Keratinocyte (primary cell): ENCODE results near the gene C1orf167. TPM values are rescaled to one million over a fixed set of nuclear protein-coding genes. Genes with fewer than 3 reads are reported as not detected.

Source experiments
- DNase-seq: peaks from one replicate; pipeline ENCODE4 v3.0.0-alpha.2; 2011; ENCODE audit warnings: low read depth, missing footprints, low spot score
- FAIRE-seq: peaks from 2 replicates; lab custom pipeline; 2011; peaks lifted over from hg19 to GRCh38; lab: Jason Lieb, UNC
- H2AFZ ChIP-seq: 2 replicates; pipeline ENCODE4 v1.6.0; 2012; ENCODE audit warnings: low read length, control low read depth, inconsistent platforms; ENCODE audit not compliant: control insufficient read depth
- H3K27ac ChIP-seq: 2 replicates; pipeline ENCODE4 v1.5.1; 2011; ENCODE audit warnings: low read length; ENCODE audit not compliant: control insufficient read depth, insufficient read depth
- H3K27me3 ChIP-seq: 3 replicates; pipeline ENCODE4 v1.6.0; 2011; ENCODE audit warnings: low read length; ENCODE audit not compliant: control insufficient read depth, insufficient read depth; ENCODE audit errors: extremely low read depth
- H3K36me3 ChIP-seq, 2 experiments: 2 replicates in 1 of 2; 3 replicates in 1 of 2; pipeline ENCODE4 v1.5.1; 2011; ENCODE audit warnings: low read length in 2 of 2, mild to moderate bottlenecking in 1 of 2; ENCODE audit not compliant: control insufficient read depth in 2 of 2, insufficient read depth in 2 of 2; ENCODE audit errors: extremely low read depth in 1 of 2
- H3K4me1 ChIP-seq: 3 replicates; pipeline ENCODE4 v1.5.1; 2011; ENCODE audit warnings: low read length; ENCODE audit not compliant: control insufficient read depth, insufficient read depth; ENCODE audit errors: extremely low read depth
- H3K4me2 ChIP-seq: 3 replicates; pipeline ENCODE4 v1.6.0; 2011; ENCODE audit warnings: low read depth, low read length; ENCODE audit not compliant: control insufficient read depth, insufficient read depth; ENCODE audit errors: extremely low read depth
- H3K4me3 ChIP-seq, 3 experiments: fragments of 200-600 bp in 1 of 3; sonication (generic) in 1 of 3; 2 replicates in 2 of 3; 3 replicates in 1 of 3; pipeline ENCODE4 v1.5.1; 2011 to 2016; ENCODE audit warnings: low read length in 3 of 3, mild to moderate bottlenecking in 3 of 3, control low read depth in 2 of 3, inconsistent platforms in 1 of 3, low read depth in 1 of 3, mixed read lengths in 1 of 3, mixed run types in 1 of 3, moderate library complexity in 1 of 3; ENCODE audit not compliant: control insufficient read depth in 2 of 3, insufficient read depth in 2 of 3; ENCODE audit errors: extremely low read depth in 1 of 3
- H3K79me2 ChIP-seq: 2 replicates; pipeline ENCODE4 v1.6.0; 2012; ENCODE audit warnings: low read length; ENCODE audit not compliant: control insufficient read depth, insufficient read depth
- H3K9ac ChIP-seq: 3 replicates; pipeline ENCODE4 v1.6.0; 2011; ENCODE audit warnings: low read length; ENCODE audit not compliant: control insufficient read depth, insufficient read depth; ENCODE audit errors: extremely low read depth
- H3K9me1 ChIP-seq: 3 replicates; pipeline ENCODE4 v1.6.0; 2011; ENCODE audit warnings: low read length; ENCODE audit not compliant: control insufficient read depth, insufficient read depth; ENCODE audit errors: extremely low read depth
- H3K9me3 ChIP-seq: 2 replicates; pipeline ENCODE4 v1.5.1; 2012; ENCODE audit warnings: low read depth, low read length; ENCODE audit not compliant: control insufficient read depth
- H4K20me1 ChIP-seq: 3 replicates; pipeline ENCODE4 v1.6.0; 2011; ENCODE audit warnings: low read length; ENCODE audit not compliant: control insufficient read depth, insufficient read depth; ENCODE audit errors: extremely low read depth
- CTCF ChIP-seq, 3 experiments: IDR thresholded peaks in 1 of 3; conservative IDR thresholded peaks in 1 of 3; optimal IDR thresholded peaks in 1 of 3; 2 replicates in 2 of 3; 3 replicates in 1 of 3; pipeline versions ENCODE3 to v1.5.1; 2011; ENCODE audit warnings: low read length in 3 of 3, mild to moderate bottlenecking in 3 of 3, moderate library complexity in 2 of 3, control low read depth in 1 of 3, inconsistent platforms in 1 of 3; ENCODE audit not compliant: insufficient read depth in 2 of 3; ENCODE audit errors: extremely low read depth in 1 of 3
- EZH2 ChIP-seq: IDR thresholded peaks from one replicate; pipeline ENCODE4 v1.6.1; 2012; ENCODE audit warnings: inconsistent platforms, mild to moderate bottlenecking, low read length, moderate library complexity
- dilution Hi-C: fragments of 300-500 bp; cut with MboI; formaldehyde crosslinking; loops from one replicate; pipeline ENCODE4 v1.7.0; 2020; ENCODE audit warnings: low sequenced_read_pairs; ENCODE audit not compliant: extremely low pct_ligation_motif_present
- polyA plus RNA-seq, 5 experiments: library from polyadenylated mRNA; depleted of rRNA in 3 of 5; stranded (reverse) in 3 of 5; stranded (forward) in 1 of 5; unstranded in 1 of 5; fragments of >200 nt; gene quantifications; 1 replicate in 1 of 5; 2 replicates in 3 of 5; 3 replicates in 1 of 5; pipeline versions ENCODE4 v1.2.1 to v1.2.3, GENCODE V29; 2011 to 2012; ENCODE audit warnings: missing spikeins in 2 of 5, low read depth in 1 of 5, low replicate concordance in 1 of 5

Gene C1orf167
- polyA plus RNA-seq, 1 donor (not counting 4 experiments of a cell fraction or from before 2014, with no cell fraction given) = not detected

- H3K9ac ChIP-seq = no peak overlapping the region
- no peaks in the 10 kb centered on the region for H3K27me3 ChIP-seq
- no peaks in the 10 kb centered on the region for H3K79me2 ChIP-seq
- no peak overlapping the region for H3K4me3 ChIP-seq
- dilution Hi-C loops = no loop called here
- no peak for DNase-seq
- H3K9me3 ChIP-seq = no peaks in the 10 kb centered on the region
- H3K27ac ChIP-seq = no peak overlapping the region
- FAIRE-seq = no peak
- no peaks in the 10 kb centered on the region for H4K20me1 ChIP-seq
- no peak overlapping the region for H2AFZ ChIP-seq
- H3K9me1 ChIP-seq = no peaks in the 10 kb centered on the region
- peaks cover 28% of the 10 kb centered on the region for H3K4me1 ChIP-seq
- H3K4me2 ChIP-seq = no peak overlapping the region
- TF ChIP-seq CTCF (optimal IDR thresholded peaks at IDR 0.05 in 1 of 3, IDR thresholded peaks at IDR 0.05 in 1 of 3, conservative IDR thresholded peaks at IDR 0.05 in 1 of 3; ENCODE audit: extremely low read depth in 1 of 3, insufficient read depth in 2 of 3, low read length in 3 of 3) = no peak
- no peak for TF ChIP-seq EZH2
- peaks cover 0 to 3% of the 10 kb centered on the region in 2 experiments for H3K36me3 ChIP-seq
Observed at GRCh38 chr1:11788549-11789053, 26.6 kb downstream of the C1orf167 start.

DNA sequence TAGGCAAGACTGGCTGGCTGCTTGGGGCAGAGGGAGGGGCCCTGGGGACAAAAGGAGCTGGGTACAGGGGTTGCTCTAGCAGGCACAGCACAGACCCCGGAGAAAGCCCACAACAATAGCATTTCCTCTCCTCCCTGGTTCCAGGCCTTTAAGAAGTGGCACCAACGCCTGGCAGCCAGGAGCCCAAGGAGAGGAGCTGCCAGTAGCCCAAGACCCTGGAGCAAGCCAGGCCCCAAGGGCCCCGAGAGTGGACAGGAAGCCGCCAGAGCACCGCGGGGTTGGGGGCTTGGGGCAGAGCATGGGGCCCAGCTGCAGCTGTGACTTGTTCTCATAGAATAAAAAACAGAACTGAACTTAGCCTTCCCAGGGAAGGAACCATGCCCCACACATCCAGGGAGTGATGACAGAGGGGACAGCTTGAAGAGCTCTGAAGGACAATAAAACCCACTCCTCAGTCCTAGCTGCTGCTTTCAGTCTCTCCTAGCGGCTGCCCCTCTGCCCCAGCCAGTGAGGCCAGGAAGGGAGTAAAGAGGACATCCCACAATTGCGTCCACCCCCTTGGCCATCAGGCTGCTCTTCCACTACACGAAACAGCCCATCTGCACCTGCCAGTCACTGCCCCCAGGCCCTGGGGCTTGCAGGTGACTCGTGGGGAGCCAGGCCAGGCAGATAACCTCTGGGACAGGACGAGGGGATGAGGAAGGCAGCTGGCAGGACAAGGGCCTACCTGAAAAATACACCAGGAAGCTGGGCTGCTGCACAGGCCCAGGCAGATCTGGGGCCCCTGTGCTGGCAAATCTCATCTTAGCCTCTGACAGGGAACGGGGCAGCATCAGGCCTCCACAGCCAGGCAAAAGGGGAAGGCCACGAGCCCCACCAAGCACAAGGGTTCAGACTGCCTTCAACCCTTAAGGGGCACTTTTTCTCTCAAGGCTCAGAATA, 27.4 kb downstream of the C1orf167 start:
- no peak overlapping the region for H3K27ac ChIP-seq
- dilution Hi-C loops = no loop called here
- FAIRE-seq = no peak

More for the DNA sequence above, 27.4 kb downstream of the C1orf167 start:
- no peaks in the 10 kb centered on the region for H3K79me2 ChIP-seq
- no peak overlapping the region for H3K4me2 ChIP-seq
- TF ChIP-seq CTCF (optimal IDR thresholded peaks at IDR 0.05 in 1 of 3, IDR thresholded peaks at IDR 0.05 in 1 of 3, conservative IDR thresholded peaks at IDR 0.05 in 1 of 3; ENCODE audit: extremely low read depth in 1 of 3, insufficient read depth in 2 of 3, low read length in 3 of 3) = no peak
- TF ChIP-seq EZH2 = no peak
- no peak overlapping the region for H2AFZ ChIP-seq
- no peaks in the 10 kb centered on the region for H4K20me1 ChIP-seq
- peaks cover 0 to 5% of the 10 kb centered on the region in 2 experiments for H3K36me3 ChIP-seq
- no peak overlapping the region for H3K4me3 ChIP-seq
- no peaks in the 10 kb centered on the region for H3K27me3 ChIP-seq
- H3K9me1 ChIP-seq = no peaks in the 10 kb centered on the region
- H3K9ac ChIP-seq = no peak overlapping the region
- H3K4me1 ChIP-seq = peaks cover 28% of the 10 kb centered on the region
- no peaks in the 10 kb centered on the region for H3K9me3 ChIP-seq
- no peak for DNase-seq
